Hepatic stellate cell (primary cell): ENCODE data around the gene SSTR5.
A peak's percentile ranks its signal among the peaks of the same experiment; 100 is the strongest.
"Not testable (repeated sequence)": the region's sequence is repeated elsewhere in the genome, so short reads cannot be mapped to it uniquely, and the experiment has no call there.

Experiments
- DNase-seq: peaks from one replicate; pipeline ENCODE4 v3.0.0; 2011; ENCODE audit warnings: low spot score

Gene SSTR5

DNA sequence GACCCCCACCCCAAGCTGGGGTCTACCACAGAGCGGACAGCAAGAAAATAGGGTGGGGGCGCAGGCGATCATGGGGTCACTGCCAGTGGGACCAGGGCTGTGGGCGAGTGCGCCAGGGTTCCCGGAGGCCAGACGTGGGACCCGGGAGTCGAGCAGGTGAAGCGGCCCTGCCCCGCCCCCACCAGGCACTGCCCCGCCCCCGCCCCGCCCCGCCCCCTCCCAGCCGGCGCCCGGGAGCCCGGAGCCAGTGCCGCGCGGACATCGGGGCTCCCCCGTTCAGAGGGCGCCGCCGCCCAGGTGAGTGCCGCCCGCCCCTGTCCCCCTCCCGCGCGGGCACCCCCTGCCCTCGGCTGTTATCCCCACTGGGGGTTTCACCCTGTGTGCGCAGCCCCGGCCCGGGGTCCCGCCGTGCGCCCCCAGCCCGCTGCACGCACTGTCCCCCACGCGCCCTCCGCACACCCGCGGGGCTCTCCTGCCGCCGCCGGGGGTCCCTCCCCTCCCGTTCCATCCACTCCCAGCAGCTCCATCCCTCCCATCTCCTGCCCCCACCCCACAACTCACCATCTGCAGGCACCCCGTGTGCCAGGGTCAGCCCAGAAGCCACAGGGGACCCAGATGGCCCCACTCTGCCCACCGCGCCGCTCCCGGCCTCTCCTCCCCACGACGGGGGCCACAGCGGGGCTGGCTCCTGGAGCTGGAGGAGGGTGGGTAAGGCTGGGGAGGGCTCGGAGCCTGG lies at the start of gene SSTR5:
Gene SSTR5 (plus strand): TSS at position 222 of the 736 bp plus-strand sequence. CDS start 6,122 bp downstream, outside the sequence.
- DNase-seq, result no peak

DNA sequence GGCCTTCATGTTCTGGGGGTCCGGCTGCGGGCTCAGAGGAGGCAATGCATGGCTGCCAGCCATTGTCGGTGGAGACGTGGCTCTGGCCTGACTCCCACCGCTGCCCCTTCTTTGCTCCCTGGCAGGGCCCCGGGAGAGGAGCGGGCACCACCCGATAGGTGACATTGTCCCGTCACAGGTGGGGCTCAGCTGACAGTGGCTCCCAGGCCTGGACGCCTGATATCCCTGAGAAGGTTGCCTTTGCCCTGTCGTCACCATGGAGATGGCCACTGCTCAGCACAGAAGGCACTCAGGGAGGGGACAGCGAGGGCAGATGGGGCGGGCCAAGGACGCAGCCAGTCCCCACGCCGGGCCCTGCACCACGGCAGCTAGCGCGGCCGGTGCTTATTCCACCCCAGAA lies 48.4 kb upstream of the SSTR5 start:
- no peak for DNase-seq

DNA sequence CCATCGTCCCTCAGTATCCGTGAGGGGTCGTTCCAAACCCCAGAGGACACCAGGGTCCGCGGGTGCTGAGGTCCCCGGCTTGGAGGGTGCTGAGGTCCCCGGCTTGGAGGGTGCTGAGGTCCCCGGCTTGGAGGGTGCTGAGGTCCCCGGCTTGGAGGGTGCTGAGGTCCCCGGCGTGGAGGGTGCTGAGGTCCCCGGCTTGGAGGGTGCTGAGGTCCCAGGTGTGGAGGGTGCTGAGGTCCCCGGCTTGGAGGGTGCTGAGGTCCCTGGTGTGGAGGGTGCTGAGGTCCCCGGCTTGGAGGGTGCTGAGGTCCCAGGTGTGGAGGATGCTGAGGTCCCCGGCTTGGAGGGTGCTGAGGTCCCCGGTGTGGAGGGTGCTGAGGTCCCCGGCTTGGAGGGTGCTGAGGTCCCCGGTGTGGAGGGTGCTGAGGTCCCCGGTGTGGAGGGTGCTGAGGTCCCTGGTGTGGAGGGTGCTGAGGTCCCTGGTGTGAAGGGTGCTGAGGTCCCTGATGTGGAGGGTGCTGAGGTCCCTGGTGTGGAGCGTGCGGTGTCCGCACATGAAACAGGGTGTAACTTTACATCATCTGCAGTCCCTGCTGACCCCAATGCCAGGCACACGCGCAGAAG lies 47.3 kb upstream of the SSTR5 start:
- not testable (repeated sequence) for DNase-seq

DNA sequence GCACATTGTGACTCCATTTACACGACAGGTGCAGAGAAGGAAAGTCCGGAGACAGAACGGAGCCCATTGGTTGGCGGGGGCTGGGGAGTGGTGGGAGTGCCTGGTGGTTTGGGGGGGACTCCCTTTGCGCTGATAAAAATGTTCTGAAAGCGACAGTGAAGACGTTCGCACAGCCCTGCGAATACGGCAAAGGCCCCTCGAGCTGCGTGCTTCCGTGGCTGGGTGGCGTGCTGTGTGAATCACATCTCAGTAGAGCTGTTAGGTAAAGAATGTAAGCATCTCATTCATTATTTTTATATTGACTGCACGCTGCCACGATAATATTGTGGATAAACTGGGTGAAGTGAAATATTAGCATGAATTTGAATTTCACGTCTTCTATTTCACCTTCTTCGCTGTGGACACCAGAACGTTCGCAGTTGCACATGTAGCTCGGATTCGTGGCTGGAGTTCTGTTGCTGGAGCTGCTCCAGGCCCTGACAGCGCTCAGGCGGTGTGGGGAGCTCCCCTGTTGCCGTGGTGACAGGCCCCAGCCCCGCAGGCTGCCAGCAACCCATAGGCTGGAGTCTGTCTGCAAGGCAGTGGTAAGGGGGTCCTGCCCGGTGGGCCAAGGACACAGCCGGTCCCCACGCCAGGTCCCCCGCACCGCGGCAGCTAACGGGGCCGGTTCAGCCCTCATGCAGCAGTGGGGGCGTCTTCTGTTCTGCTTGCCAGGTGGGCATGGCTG lies 46.3 kb upstream of the SSTR5 start:
- DNase-seq, result no peak

DNA sequence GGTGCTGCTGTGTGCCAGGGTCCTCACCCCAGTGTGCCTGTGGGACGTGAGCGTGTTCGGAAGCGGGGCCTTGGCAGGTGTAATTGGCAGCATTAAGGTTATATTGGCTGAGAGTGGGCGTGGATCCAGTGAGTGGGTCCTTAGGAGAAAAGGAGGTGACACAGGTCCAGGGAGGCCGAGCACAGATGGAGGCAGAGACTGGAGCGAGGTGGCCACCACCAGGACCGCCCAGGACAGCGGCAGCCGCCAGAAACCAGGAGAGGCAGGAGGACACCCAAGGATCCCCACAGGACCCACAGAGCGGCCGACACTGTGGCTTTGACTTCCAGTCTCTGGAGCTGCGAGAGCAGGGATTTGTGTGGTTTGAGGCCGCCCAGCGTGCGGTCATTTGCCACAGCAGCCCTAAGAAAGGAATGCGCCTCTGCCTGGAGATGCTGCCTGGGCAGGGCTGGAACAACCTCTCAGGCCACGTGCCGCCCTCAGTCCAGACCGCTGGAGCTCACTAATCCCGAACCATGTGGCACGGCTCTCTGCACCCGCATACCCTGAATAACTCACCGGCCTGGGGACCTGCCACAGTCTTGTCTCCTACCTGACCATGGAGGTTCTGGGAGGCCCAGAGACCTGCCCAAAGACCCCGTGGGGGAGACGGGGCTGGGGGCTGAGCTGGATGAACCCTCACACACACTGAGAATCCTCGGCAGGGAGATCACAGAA lies 45.6 kb upstream of the SSTR5 start:
- DNase-seq, result no peak

DNA sequence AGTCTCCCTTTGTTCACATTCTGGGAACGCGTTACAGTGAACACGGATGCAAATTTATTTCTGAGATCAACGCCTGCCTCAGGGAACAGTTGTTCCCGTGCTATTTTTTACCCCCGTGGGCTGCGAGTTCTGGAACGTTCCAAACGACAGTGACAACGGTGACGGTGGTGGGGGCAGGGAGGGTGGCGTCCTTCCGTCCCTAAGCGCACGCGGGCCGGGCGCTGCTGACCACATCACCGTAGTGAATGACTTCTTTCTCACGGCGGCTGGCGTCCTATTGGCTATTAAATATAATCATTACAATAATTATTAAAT lies 45.1 kb upstream of the SSTR5 start:
- no peak for DNase-seq

DNA sequence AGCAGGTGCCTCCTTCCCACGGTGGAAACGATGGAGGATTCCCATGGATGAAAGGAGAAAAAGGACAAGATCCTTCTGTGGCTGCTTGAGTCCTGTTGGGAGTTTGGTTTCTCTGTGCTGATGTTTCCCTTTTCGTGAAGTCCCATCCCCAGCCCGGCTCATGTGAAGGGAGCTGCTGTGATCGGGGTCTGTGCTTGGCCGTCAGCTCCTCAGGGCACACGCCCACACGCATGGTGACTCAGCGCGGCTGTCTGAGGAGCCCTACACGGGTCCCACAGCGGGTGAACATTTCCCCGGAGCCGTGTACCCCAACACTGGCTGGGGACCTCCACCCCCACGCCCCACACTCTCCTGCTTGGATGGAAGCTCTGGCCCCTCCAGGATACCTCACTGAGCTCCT lies 44.5 kb upstream of the SSTR5 start:
- no peak for DNase-seq

DNA sequence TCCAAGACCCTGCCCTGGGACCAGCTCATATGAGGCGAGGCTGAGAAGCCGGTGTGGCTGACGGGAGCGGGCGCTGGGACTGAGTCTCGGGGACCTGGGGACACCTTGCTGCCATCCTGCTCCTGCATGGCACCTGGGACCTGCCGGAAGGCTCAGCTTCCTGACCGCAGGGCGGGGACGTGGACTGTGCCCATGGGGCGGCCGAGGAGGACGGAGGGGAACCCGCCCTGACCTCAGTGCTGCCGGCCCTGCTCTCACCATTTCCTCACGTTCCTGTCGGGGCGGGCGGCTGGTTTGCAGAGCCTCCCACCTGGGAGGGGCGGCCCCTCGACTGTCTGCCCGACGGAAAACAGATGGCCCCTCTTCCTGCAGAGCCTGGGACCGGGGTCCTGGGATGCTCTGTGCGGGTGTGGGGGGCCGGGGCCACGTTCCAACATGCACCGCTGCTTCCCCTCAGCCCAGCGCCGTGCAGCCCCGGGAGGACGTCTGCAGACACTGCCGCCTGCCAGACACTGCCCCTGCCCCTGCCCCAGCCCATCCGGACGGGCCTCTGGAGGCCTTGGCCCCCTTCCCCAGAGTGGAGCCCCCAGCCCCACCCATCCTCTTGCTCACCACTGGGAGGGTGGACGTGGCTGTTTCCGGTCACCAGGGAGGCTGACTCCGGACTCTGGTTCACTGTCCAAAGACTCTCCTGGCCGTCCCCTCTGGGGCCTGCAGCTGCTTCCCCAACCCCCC lies 43.9 kb upstream of the SSTR5 start:
- no peak for DNase-seq

DNA sequence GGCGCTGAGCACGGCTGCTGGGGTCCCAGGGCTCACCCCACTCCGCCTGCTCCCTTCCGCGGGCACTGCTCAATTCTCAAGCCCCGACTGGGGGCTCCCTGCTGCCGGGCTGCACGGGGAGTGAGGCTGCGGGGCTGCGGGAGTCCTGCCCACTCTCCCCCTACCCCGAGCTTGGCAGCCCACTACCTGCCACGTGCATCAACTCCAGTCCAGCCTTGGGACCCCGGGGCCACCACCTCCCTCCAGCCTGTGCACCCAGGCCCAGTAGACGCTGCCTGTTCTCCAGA lies 43.3 kb upstream of the SSTR5 start:
- no peak for DNase-seq

DNA sequence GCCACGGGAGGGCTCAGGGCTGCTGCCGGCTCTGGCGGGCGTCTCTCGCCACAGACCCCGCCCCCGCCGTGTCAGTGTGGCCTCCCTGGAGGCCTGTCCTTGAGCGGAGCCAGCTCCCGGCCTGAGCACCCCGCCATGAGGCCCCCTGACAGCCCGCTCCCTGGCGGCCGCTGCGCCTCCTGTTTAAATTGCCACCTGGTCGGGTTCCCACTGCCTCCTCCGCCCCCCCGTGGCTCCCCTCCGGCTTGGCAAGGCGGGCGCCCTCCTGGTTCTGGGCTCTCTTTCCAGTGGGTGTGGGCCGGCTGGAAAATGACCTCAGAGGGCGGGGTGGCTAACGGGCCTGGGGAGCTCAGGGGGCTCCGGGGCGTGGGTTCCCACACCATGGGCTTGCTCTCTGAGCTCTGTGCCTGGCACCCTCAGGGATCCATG lies 42.1 kb upstream of the SSTR5 start:
- no peak for DNase-seq

DNA sequence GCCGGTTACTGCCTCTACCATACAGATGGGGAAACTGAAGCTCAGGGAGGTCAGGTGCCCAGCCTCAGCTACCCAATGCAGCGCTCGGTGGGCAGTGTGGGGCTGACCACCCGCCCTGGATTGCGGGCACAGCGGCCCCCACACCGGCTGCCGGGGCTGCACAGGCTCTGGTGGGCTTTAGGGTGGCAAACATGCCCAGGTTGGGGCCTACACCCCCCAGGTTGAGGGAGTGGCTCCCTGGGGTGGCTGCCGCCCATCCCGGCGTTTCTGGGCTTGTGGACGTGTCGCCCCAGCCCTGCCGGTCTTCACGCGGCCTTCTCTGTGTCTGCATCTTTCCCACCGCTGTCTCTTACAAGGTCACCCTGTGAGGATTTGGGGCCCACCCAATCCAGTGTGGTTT lies 40.9 kb upstream of the SSTR5 start:
- DNase-seq, result no peak

DNA sequence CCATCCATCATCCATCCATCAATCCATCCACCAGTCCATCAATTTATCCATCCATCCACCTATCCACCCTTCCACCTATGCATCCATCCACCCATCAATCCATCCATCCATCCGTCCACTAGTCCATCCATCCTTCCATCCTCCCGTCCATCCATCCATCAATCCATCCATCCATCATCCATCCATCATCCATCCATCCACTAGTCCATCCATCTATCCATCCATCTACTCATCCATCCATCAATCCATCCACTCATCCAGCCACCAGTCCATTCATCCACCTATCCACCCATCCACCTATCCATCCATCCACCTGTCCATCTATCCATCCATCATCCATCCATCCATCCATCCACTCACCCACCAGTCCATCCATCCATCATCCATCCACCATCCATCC lies 39.9 kb upstream of the SSTR5 start:
- no peak for DNase-seq

DNA sequence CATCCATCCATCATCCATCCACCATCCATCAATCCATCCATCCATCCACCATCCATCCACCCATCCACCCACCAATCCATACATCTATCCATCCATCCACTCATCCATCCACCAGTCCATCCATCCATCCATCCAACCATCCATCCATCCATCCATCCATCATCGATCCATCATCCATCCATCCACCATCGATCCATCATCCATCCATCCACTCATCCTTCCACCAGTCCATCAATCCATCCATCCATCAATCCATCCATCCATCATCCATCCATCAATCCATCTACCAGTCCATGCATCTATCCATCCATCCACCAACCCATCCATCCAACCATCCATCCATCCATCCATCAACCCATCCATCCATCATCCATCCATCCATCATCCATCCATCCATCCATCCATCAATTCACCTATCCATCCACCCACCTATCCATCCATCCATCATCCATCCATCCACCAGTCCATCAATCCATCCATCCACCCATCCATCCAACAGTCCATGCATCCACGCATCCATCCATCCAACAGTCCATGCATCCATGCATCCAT lies 39.3 kb upstream of the SSTR5 start:
- no peak for DNase-seq

DNA sequence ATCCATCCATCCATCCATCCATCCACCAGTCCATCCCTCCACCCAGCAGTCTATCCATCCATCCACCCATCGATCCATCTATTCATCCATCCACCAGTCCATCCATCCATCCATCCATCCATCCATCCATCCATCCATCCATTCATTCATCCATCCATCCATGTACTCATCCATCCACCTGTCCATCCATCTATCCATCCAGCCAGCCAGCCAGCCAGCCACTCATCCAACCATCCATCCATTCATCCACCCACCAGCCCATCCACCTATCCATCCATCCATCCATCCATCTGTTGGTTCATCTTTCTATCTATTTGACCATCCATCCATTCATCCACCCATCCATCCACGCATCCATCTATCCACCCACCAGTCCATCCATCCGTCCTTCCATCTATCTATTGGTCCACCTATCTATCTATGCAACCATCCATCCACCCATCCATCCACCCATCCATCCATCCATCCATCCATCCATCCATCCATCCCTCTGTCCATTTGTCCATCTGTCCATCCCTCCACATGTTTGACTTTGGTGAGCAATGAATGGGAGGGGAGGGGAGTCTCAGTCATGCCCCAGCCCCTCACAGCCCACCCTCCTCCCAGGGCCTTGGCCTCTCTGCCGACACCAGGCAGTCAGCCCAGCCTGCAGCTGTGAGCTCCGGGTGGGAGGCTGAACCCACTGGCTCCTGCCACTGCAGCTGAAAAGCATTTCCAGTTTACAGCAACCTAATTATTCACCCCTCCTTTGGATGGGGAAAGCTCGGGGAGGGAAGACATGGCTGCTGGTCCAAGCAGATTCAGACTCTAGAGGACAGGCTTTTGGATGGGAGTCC lies 38.1 kb upstream of the SSTR5 start:
- no peak for DNase-seq

DNA sequence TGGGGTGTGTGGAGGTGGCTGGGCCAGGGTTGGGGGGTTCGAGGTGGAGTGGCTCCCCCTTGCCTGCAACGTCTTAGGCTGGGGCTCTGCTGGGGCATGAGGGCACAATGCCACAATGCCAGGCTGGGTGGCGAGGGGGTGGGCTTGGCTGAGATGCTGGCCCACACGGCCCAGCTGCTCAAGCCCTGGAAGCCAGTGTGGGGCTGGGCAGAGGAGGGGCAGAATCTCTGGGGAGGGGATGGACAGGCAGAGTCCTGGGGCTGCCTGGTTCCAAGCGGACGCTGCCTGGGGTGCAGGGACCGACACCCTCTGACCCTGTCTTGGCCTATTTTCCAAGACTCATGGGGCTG lies 37.5 kb upstream of the SSTR5 start:
- no peak for DNase-seq

DNA sequence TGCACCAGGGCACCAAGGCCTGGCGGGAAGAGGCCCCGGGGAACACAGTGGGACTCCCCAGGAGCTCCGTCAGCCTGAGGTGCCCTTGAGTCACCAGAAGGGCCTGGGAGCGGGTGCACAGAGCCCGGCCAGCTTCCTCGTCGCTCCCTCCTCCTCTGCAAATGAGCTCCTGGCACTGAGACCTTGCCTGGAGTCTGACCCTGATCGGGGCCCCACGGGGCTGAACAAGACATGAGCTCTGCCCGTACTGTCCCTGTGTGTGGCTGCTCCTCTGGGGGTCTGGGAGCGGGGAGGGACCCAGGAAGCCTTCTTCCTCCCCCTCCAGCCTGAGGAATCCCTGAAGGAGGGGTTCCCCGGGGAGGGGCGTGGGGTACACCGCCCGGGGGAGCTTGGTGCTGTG lies 36.4 kb upstream of the SSTR5 start:
- no peak for DNase-seq

DNA sequence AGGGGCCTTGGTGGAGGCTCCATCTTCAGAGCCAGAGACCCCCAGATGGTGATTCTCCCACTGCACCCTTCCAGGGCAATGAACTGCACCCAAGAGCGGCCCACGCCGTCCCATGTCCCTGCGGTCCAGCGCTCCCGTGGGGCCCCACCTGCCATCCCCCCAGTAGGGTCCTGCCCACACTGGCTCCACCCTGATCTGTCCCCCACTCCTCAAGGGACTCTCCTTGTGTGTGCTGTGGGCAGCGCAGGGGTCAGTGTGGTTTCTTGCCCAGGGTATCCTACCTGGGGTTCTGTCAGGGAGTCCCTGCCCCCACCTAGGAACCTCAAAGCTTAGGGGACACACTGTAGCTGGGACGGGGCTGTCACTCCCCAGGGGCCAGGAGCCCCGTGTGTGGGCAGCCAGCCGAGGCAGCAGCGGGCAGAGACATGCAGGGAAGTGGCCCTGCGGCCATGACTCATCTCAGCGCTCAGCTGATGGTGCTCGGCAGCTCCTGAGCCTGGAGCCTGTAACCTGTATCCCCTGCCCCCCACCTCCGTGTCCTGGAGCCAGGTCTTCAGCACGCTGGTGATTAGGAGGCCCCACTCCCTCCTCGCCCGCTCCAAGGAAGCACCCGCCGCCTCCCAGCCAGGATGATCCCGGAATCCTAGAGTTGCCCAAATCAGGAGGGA lies 35.7 kb upstream of the SSTR5 start:
- DNase-seq, result peak; percentile 45

DNA sequence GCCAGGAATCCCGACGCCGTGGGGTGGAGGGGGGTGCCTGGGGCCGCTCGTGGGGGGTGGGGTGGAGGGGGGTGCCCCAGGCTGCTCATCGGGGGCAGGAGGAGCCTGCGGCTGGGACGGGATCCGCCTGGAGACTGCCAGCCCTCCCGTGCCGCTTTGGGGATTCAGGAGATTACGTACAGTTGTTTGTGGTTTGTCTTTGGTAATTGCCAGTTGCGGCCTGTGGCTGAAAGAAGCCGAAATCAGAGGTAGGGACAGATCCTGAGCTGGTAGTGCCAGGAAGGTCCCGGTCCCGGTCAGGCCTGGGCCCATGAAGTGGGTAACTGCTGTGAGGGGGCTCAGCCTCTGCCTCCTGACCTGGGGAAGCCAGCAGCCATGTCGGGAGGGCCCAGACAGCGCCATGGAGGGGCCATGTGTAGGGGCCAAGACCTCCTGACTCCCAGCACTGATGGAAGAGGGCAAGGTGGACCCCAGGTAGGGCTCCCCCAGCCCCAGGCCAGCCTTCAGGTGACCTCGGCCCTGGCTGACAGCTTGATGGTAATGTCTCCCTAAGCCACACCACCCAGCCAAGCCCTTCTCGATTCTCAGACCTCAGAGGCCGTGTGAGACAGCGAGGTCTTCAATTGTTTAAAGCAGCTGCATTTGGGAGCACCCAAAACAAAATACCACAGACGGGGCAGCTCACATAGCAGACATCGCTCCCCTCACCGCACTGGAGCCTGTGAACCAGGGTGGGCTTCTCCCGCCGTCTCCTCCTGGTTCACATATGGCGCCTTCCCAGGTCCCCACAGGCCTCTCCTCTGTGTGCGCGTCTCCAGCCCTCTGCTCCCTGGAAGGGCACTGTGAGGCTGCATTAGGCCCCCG lies 34.9 kb upstream of the SSTR5 start:
- DNase-seq, result no peak

DNA sequence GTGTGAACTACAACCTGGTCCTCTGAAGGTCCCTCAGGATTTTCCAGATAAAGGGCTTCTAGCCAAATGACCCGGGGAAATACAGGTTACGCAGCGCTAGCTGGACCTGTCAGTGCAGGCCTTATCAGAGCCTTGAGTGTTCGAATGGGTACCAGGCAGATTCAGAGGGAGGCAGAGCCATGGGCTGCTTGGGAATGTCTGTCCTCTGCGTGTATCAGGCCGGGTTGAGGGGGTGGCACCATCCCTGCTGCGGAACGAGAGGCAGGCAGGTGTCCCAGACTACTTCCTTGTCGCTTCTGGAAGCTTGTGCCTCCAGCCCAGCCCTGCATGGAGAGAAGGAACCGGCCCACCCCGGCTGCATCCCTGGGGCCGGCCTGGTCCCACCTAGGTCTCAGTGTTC lies 33.6 kb upstream of the SSTR5 start:
- DNase-seq, result no peak

DNA sequence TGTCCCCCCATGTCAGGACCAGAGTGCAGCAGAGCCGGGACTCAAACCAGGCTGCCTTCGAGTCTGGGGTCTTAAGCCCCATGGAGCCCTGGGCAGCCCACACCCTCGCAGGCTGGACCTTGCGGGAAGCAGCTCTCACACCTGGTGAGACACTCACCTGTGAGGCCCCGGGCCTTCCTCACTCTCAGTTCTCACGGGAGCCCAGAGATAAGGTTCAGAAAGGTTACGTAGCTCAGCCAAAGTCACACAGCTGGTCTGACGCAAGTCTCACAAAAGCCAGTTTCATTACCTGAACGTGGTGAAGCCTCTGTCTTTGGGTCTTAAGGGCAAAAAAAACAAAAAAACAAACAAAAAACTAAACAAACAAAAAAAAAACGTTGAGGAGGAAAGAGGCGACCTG lies 32.8 kb upstream of the SSTR5 start:
- no peak for DNase-seq
